Measurements from ENCODE around the gene STXBP6. TPM values are rescaled to one million over a fixed set of nuclear protein-coding genes. Genes with fewer than 3 reads are reported as not detected.

The STXBP6 gene
- total RNA-seq, 1 donor from 2014 or later, result 0.51 TPM

DNA sequence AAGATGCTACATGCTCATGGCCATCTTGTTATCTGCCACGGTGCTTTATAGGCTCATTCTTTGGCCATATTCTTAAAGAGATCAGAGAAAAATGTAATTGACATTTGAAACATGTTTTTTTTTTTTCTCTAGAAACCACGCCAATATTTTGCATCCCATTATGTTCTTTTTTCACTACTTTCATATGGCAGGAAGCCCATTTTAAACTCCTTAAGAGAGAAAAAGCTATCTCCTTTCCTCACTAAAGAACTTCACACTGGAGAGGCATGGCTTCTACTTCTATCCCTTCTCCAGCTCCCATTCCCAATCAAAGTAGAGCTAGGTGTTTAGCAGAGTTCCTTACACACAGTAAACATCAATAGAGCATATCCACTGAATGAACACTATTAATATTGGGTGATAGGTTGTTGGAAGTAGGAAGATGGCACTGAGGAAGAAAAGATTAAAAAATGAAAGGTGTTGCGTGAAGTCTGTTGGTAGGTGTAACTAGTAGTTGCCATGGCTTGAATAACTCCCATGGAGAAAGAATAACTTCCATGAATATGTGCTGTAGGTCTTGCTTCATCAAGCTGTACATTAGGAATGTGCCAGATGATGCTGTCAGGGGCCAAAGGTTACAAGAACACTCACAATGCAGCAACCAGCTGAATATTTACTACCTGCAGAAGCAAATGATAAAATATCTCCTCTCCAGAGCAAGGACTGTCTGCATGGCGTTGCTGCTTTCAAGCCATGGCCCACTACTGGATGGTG, 178.8 kb downstream of the STXBP6 start:
- TF ChIP-seq, protein P1, sequence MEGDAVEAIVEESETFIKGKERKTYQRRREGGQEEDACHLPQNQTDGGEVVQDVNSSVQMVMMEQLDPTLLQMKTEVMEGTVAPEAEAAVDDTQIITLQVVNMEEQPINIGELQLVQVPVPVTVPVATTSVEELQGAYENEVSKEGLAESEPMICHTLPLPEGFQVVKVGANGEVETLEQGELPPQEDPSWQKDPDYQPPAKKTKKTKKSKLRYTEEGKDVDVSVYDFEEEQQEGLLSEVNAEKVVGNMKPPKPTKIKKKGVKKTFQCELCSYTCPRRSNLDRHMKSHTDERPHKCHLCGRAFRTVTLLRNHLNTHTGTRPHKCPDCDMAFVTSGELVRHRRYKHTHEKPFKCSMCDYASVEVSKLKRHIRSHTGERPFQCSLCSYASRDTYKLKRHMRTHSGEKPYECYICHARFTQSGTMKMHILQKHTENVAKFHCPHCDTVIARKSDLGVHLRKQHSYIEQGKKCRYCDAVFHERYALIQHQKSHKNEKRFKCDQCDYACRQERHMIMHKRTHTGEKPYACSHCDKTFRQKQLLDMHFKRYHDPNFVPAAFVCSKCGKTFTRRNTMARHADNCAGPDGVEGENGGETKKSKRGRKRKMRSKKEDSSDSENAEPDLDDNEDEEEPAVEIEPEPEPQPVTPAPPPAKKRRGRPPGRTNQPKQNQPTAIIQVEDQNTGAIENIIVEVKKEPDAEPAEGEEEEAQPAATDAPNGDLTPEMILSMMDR (IDR thresholded peaks at IDR 0.05; ENCODE audit: unreplicated experiment), result no peak
- no peak overlapping the region for H3K27ac Mint-ChIP-seq (ENCODE audit: unreplicated experiment)
- peaks cover 5% of the 10 kb centered on the region for H3K27me3 Mint-ChIP-seq (ENCODE audit: unreplicated experiment)
- H3K4me3 Mint-ChIP-seq (ENCODE audit: unreplicated experiment), result no peak overlapping the region
- no peak for DNase-seq (ENCODE audit: low spot score)
- H3K9me3 Mint-ChIP-seq (ENCODE audit: unreplicated experiment), result no peaks in the 10 kb centered on the region
- H3K4me1 Mint-ChIP-seq (ENCODE audit: unreplicated experiment), result peaks cover 17% of the 10 kb centered on the region
- no peaks in the 10 kb centered on the region for H3K36me3 Mint-ChIP-seq (ENCODE audit: low read depth, unreplicated experiment)

DNA sequence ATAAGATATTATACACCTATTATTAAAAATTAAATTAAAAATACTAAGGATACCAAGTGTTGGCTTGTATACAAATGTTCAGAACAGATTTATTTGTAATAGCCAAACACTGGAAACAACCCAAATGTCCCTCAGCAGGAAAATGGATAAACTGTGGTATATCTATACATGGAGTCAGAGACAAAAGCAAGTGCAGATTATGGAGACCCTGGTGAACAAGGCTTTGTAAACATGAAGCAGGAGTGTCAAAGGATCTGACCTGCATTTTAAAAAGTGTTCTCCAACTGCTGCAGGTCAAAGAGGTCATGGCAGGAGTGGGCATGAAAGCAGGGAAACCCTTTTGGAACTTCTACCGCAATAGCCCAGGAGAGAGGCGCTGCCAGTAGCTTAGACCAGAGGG, 181.6 kb downstream of the STXBP6 start:
- TF ChIP-seq, protein P1 (IDR thresholded peaks at IDR 0.05; ENCODE audit: unreplicated experiment), result no peak
- Mint-ChIP-seq H3K36me3 (ENCODE audit: low read depth, unreplicated experiment) (no peaks in the 10 kb centered on the region), H3K27ac (ENCODE audit: unreplicated experiment) (no peak overlapping the region), H3K4me3 (ENCODE audit: unreplicated experiment) (no peak overlapping the region), H3K4me1 (ENCODE audit: unreplicated experiment) (peaks cover 7% of the 10 kb centered on the region), H3K27me3 (ENCODE audit: unreplicated experiment) (peaks cover 2% of the 10 kb centered on the region), H3K9me3 (ENCODE audit: unreplicated experiment) (no peaks in the 10 kb centered on the region)
- no peak for DNase-seq (ENCODE audit: low spot score)

DNA sequence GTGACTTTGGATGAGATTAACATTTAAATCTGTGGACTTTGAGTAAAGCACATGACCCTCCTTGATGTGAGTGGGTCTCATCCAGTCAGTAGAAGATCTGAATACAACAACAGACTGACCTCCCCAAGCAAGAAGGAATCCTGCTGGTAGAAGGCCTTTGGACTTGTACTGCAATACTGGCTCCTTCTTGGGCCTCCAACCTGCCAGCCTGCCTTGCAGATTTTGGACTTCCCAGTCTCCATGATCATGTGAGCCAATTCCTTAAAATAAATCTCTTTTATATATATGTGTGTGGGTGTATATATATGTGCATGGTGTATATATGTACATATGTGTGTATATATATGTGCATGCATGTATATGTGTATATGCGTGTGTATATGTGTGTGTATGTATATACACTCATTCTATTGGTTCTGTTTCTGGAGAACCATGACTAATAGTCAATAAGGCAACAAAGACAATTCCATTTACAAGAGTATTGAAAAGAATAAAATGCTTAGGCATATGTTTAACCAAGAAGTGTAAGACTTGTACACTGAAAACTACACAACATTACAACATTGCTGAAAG, 183.8 kb downstream of the STXBP6 start:
- Mint-ChIP-seq H3K9me3 (ENCODE audit: unreplicated experiment) (no peaks in the 10 kb centered on the region), H3K4me3 (ENCODE audit: unreplicated experiment) (no peak overlapping the region), H3K4me1 (ENCODE audit: unreplicated experiment) (peaks cover 10% of the 10 kb centered on the region), H3K27me3 (ENCODE audit: unreplicated experiment) (no peaks in the 10 kb centered on the region), H3K27ac (ENCODE audit: unreplicated experiment) (no peak overlapping the region), H3K36me3 (ENCODE audit: low read depth, unreplicated experiment) (no peaks in the 10 kb centered on the region)
- TF ChIP-seq, protein P1 (IDR thresholded peaks at IDR 0.05; ENCODE audit: unreplicated experiment), result no peak
- DNase-seq (ENCODE audit: low spot score), result no peak

DNA sequence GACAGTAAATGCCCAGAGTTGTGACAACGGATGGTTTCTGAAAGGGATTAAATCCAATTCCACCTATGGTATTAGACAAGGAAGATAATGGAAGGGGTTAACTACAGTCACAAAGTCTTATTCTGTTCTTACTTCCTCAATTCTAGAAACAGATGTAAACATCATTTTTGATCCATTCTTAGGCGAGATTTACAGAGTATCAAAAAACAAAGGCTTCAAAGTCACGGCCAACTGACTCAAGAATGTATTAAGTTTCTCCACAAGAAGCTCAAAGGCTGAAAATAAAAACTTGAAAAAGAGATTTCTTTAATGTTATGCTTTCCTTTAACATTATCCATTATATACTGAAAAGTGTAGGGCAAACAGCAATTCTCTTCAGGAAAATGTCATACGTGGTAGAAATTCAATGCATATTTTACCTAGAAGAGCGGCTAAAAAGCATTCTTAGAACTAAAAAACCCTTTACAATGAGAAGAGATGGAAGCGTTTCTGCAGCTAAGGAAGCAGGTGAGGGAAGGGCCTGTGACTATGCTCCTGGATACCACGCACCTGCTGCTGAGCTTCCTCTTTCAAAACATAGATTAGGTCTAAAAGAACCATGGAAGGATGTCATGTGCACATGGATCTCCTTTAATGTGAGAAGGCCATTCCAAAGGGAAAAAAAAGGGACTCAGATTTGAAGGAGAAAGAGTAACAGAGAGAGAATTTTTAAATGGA, 185.8 kb downstream of the STXBP6 start:
- H3K36me3 Mint-ChIP-seq (ENCODE audit: low read depth, unreplicated experiment), result no peaks in the 10 kb centered on the region
- H3K27ac Mint-ChIP-seq (ENCODE audit: unreplicated experiment), result no peak overlapping the region
- no peak overlapping the region for H3K4me3 Mint-ChIP-seq (ENCODE audit: unreplicated experiment)
- DNase-seq (ENCODE audit: low spot score), result no peak
- no peaks in the 10 kb centered on the region for H3K27me3 Mint-ChIP-seq (ENCODE audit: unreplicated experiment)
- TF ChIP-seq, protein P1 (IDR thresholded peaks at IDR 0.05; ENCODE audit: unreplicated experiment), result no peak
- H3K9me3 Mint-ChIP-seq (ENCODE audit: unreplicated experiment), result no peaks in the 10 kb centered on the region
- peaks cover 12% of the 10 kb centered on the region for H3K4me1 Mint-ChIP-seq (ENCODE audit: unreplicated experiment)

Measured in endothelial cell (in vitro differentiated cells).